HepG2 (cell line): ENCODE data around the gene CYP2A6. TPM values are rescaled to one million over a fixed set of nuclear protein-coding genes. Genes with fewer than 3 reads are reported as not detected.
A peak's percentile ranks its signal among the peaks of the same experiment; 100 is the strongest.

Source experiments
- FOXA3 ChIP-seq: IDR thresholded peaks from 2 replicates; pipeline ENCODE4 v1.6.1; 2016; ENCODE audit warnings: missing genetic modification reagents, missing compliant biosample characterization
- HOXA7 ChIP-seq: sonication (generic); formaldehyde crosslinking; IDR thresholded peaks from 2 replicates; pipeline ENCODE4 v1.8.1; 2022; ENCODE audit warnings: mild to moderate bottlenecking, missing genetic modification reagents, moderate library complexity
- IRX3 ChIP-seq: sonication (generic); formaldehyde crosslinking; IDR thresholded peaks from 2 replicates; pipeline ENCODE4 v1.8.1; 2023; ENCODE audit warnings: mild to moderate bottlenecking, low read depth, missing genetic modification reagents, borderline replicate concordance
- JDP2 ChIP-seq: sonication (generic); formaldehyde crosslinking; IDR thresholded peaks from 2 replicates; pipeline ENCODE4 v1.8.1; 2022; ENCODE audit warnings: missing genetic modification reagents, borderline replicate concordance
- KDM5B ChIP-seq: sonication (generic); formaldehyde crosslinking; IDR thresholded peaks from 2 replicates; pipeline ENCODE4 v1.4.0; 2020; ENCODE audit warnings: missing genetic modification reagents, mild to moderate bottlenecking, borderline replicate concordance
- KLF13 ChIP-seq: sonication (generic); formaldehyde crosslinking; IDR thresholded peaks from 2 replicates; pipeline ENCODE4 v1.4.0; 2020; ENCODE audit warnings: mild to moderate bottlenecking, missing genetic modification reagents
- KLF15 ChIP-seq: sonication (generic); formaldehyde crosslinking; IDR thresholded peaks from 2 replicates; pipeline ENCODE4 v1.8.1; 2023; ENCODE audit warnings: borderline replicate concordance, mild to moderate bottlenecking, inconsistent platforms, missing genetic modification reagents, mixed read lengths
- NFRKB ChIP-seq: fragments of 450-650 bp; IDR thresholded peaks from 2 replicates; pipeline ENCODE4 v1.6.1; 2017
- NR2C2 ChIP-seq: sonication (generic); formaldehyde crosslinking; IDR thresholded peaks from 2 replicates; pipeline ENCODE4 v1.4.0; 2020; ENCODE audit warnings: missing genetic modification reagents, mild to moderate bottlenecking, moderate library complexity, borderline replicate concordance
- PHF21A ChIP-seq: sonication (generic); formaldehyde crosslinking; IDR thresholded peaks from 2 replicates; pipeline ENCODE4 v1.5.0; 2020; ENCODE audit warnings: mild to moderate bottlenecking, missing genetic modification reagents
- RBM22 ChIP-seq: fragments of 200-400 bp; formaldehyde crosslinking; optimal IDR thresholded peaks from 2 replicates; pipeline ENCODE3; 2017; ENCODE audit warnings: mild to moderate bottlenecking, low read length, moderate library complexity
- SMC3 ChIP-seq: IDR thresholded peaks from 2 replicates; pipeline ENCODE4 v1.6.1; 2011; ENCODE audit warnings: low read length, improper control_type of control experiment
- SNAI1 ChIP-seq: sonication (generic); formaldehyde crosslinking; IDR thresholded peaks from 2 replicates; pipeline ENCODE4 v1.5.0; 2020; ENCODE audit warnings: mild to moderate bottlenecking, missing genetic modification reagents, borderline replicate concordance
- SYNCRIP ChIP-seq: fragments of 200-400 bp; formaldehyde crosslinking; IDR thresholded peaks from 2 replicates; pipeline ENCODE4 v1.6.1; 2018; ENCODE audit warnings: mild to moderate bottlenecking, low read depth, low read length; ENCODE audit not compliant: insufficient read depth
- U2AF2 ChIP-seq: fragments of 200-400 bp; formaldehyde crosslinking; IDR thresholded peaks from 2 replicates; pipeline ENCODE4 v1.6.1; 2017; ENCODE audit warnings: low read depth, mild to moderate bottlenecking, low read length
- ZFP62 ChIP-seq: sonication (generic); formaldehyde crosslinking; IDR thresholded peaks from 2 replicates; pipeline ENCODE4 v1.4.0; 2020; ENCODE audit warnings: missing genetic modification reagents
- ZFYVE20 ChIP-seq: sonication (generic); formaldehyde crosslinking; IDR thresholded peaks from 2 replicates; pipeline ENCODE4 v1.8.0; 2023; ENCODE audit warnings: low read depth, mild to moderate bottlenecking, moderate library complexity, missing genetic modification reagents, borderline replicate concordance
- ZKSCAN5 ChIP-seq: sonication (generic); formaldehyde crosslinking; IDR thresholded peaks from 2 replicates; pipeline ENCODE4 v1.5.1; 2020; ENCODE audit warnings: mild to moderate bottlenecking, missing genetic modification reagents
- ZNF10 ChIP-seq: sonication (generic); formaldehyde crosslinking; IDR thresholded peaks from 2 replicates; pipeline ENCODE4 v1.4.0; 2020; ENCODE audit warnings: mild to moderate bottlenecking, low read depth, missing genetic modification reagents, borderline replicate concordance
- ZNF292 ChIP-seq: sonication (generic); formaldehyde crosslinking; IDR thresholded peaks from 2 replicates; pipeline ENCODE4 v1.8.1; 2022; ENCODE audit warnings: mild to moderate bottlenecking, low read depth, missing genetic modification reagents, borderline replicate concordance
- ZNF367 ChIP-seq: sonication (generic); formaldehyde crosslinking; IDR thresholded peaks from 2 replicates; pipeline ENCODE4 v1.4.0; 2020; ENCODE audit warnings: missing genetic modification reagents, borderline replicate concordance
- ZSCAN29 ChIP-seq: sonication (generic); formaldehyde crosslinking; conservative IDR thresholded peaks from 2 replicates; pipeline ENCODE4 v1.4.0; 2020; ENCODE audit warnings: mild to moderate bottlenecking, missing genetic modification reagents
- polyA plus RNA-seq, 8 experiments: library from polyadenylated mRNA; depleted of rRNA in 3 of 8; stranded (reverse) in 7 of 8; unstranded in 1 of 8; fragments of >200 nt; fragmentation: Illumina TruSeq in 4 of 8; extraction: Trizol in 4 of 8; gene quantifications; 2 replicates each; pipeline versions ENCODE4 v1.2.1 to v1.2.3, GENCODE V29; 2011 to 2016; ENCODE audit warnings: low read depth in 4 of 8, missing spikeins in 1 of 8, mixed read lengths in 1 of 8; ENCODE audit not compliant: insufficient read depth in 1 of 8
- total RNA-seq, 5 experiments: library from RNA; depleted of rRNA; stranded (reverse); fragments of >200 nt; fragmentation: Illumina TruSeq; extraction: Trizol; gene quantifications; 2 replicates each; pipeline ENCODE4 v1.2.3, GENCODE V29; 2016; ENCODE audit warnings: low read depth in 1 of 5
- TF ChIP-seq, protein P1 (sequence below): sonication (generic); formaldehyde crosslinking; IDR thresholded peaks from 2 replicates; pipeline ENCODE4 v1.8.0; 2022; ENCODE audit warnings: missing genetic modification reagents, low read depth, mild to moderate bottlenecking, borderline replicate concordance
- TF ChIP-seq, protein P2 (sequence below): sonication (generic); formaldehyde crosslinking; conservative IDR thresholded peaks from 2 replicates; pipeline ENCODE4 v1.8.0; 2022; ENCODE audit warnings: mild to moderate bottlenecking, moderate library complexity, missing genetic modification reagents
- TF ChIP-seq, protein P3 (sequence below): sonication (generic); formaldehyde crosslinking; IDR thresholded peaks from 2 replicates; pipeline ENCODE4 v1.4.0; 2020; ENCODE audit warnings: mild to moderate bottlenecking, missing genetic modification reagents
- TF ChIP-seq, protein P4 (sequence below): sonication (generic); formaldehyde crosslinking; IDR thresholded peaks from 2 replicates; pipeline ENCODE4 v1.8.0; 2022; ENCODE audit warnings: missing genetic modification reagents, mild to moderate bottlenecking, moderate library complexity, borderline replicate concordance

Gene CYP2A6
- total and polyA plus RNA-seq, 2 of the 13 experiments (the other 11 are each of a cell fraction or from before 2014, with no cell fraction given): not detected

DNA sequence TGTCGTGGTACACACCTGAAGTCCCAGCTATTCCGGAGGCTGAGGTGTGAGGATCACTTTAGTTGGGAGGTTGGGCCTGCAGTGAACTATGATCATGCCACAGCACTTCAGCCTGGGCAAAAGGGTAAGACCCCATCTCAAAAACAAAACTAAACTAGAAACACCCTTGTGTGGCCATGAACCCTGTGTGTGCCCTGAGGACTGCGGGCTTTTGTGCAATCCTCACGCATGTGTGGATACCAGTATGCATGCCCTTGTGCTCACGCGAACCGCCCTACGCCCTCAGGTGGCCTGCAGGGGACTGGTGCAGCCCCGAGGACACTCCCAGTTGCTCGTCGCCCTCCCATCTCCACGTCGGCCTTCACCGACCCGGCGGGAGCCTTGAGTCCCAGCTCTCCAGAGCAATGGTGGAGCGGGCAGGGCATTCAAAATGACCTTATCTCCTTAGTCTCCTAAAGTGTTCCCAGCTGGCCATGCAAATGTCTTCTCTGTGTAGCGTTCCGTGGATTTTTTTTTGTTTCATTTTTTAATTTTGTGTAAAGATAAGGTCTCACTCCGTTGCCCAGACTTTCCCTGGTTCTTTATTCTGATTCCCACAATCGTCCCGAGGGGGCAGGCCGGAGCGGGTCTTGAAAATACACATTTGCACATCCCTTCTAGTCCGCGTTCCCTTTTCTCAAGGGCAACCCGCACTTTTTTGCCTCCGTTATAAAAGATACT, 52.1 kb downstream of the CYP2A6 start (continued):
- no peak for TF ChIP-seq RBM22
- TF ChIP-seq ZNF292 (CRISPR knock-in tag): peak; percentile 55; the same call in 1 of the 2 replicates
- TF ChIP-seq NR2C2 (CRISPR knock-in tag): peak; percentile 86
- no peak; the same call in 1 of the 2 replicates for TF ChIP-seq IRX3 (CRISPR knock-in tag)
- TF ChIP-seq JDP2: no peak
- peak; percentile 95 for TF ChIP-seq KDM5B (CRISPR knock-in tag)
- TF ChIP-seq SYNCRIP: no peak
- no peak for TF ChIP-seq HOXA7 (CRISPR knock-in tag)
- no peak for TF ChIP-seq ZFYVE20 (CRISPR knock-in tag)
- TF ChIP-seq U2AF2: no peak
- TF ChIP-seq ZKSCAN5 (CRISPR knock-in tag): no peak
- no peak for TF ChIP-seq ZSCAN29 (CRISPR knock-in tag)
- TF ChIP-seq PHF21A (CRISPR knock-in tag): 0 out of 2 replicates have a peak, but pooled peaks have one; percentile 34
- TF ChIP-seq KLF13 (CRISPR knock-in tag): no peak
- TF ChIP-seq, protein P1, sequence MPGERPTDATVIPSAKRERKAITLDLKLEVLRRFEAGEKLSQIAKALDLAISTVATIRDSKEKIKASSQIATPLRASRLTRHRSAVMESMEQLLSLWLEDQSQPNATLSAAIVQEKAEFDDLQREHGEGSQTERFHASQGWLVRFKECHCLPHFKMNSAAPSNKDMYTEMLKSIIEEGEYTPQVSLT (CRISPR knock-in tag): no peak
- TF ChIP-seq, protein P2, sequence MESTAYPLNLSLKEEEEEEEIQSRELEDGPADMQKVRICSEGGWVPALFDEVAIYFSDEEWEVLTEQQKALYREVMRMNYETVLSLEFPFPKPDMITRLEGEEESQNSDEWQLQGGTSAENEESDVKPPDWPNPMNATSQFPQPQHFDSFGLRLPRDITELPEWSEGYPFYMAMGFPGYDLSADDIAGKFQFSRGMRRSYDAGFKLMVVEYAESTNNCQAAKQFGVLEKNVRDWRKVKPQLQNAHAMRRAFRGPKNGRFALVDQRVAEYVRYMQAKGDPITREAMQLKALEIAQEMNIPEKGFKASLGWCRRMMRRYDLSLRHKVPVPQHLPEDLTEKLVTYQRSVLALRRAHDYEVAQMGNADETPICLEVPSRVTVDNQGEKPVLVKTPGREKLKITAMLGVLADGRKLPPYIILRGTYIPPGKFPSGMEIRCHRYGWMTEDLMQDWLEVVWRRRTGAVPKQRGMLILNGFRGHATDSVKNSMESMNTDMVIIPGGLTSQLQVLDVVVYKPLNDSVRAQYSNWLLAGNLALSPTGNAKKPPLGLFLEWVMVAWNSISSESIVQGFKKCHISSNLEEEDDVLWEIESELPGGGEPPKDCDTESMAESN (CRISPR knock-in tag): peak; percentile 86; the same call in 1 of the 2 replicates
- no peak for TF ChIP-seq KLF15
- TF ChIP-seq, protein P3, sequence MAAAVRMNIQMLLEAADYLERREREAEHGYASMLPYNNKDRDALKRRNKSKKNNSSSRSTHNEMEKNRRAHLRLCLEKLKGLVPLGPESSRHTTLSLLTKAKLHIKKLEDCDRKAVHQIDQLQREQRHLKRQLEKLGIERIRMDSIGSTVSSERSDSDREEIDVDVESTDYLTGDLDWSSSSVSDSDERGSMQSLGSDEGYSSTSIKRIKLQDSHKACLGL (CRISPR knock-in tag): peak; percentile 89
- TF ChIP-seq, protein P4, sequence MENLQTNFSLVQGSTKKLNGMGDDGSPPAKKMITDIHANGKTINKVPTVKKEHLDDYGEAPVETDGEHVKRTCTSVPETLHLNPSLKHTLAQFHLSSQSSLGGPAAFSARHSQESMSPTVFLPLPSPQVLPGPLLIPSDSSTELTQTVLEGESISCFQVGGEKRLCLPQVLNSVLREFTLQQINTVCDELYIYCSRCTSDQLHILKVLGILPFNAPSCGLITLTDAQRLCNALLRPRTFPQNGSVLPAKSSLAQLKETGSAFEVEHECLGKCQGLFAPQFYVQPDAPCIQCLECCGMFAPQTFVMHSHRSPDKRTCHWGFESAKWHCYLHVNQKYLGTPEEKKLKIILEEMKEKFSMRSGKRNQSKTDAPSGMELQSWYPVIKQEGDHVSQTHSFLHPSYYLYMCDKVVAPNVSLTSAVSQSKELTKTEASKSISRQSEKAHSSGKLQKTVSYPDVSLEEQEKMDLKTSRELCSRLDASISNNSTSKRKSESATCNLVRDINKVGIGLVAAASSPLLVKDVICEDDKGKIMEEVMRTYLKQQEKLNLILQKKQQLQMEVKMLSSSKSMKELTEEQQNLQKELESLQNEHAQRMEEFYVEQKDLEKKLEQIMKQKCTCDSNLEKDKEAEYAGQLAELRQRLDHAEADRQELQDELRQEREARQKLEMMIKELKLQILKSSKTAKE (CRISPR knock-in tag): no peak
- TF ChIP-seq ZFP62: no peak
- TF ChIP-seq SMC3: no peak; the same call in 1 of the 2 replicates
- TF ChIP-seq NFRKB: no peak
- no peak for TF ChIP-seq ZNF367 (CRISPR knock-in tag)
- TF ChIP-seq ZNF10 (CRISPR knock-in tag): no peak
- 0 out of 2 replicates have a peak, but pooled peaks have one; percentile 63 for TF ChIP-seq SNAI1
- TF ChIP-seq FOXA3 (CRISPR knock-in tag): peak; percentile 55
